NCI-H1930 (cell line): ENCODE results near the gene TCP1.
"Not testable (repeated sequence)": the region's sequence is repeated elsewhere in the genome, so short reads cannot be mapped to it uniquely, and the experiment has no call there.

Experiments
- DNase-seq, 2 experiments: peaks; one replicate each; lab custom pipeline; 2025; lab: John Stamatoyannopoulos, UW

Gene TCP1

GRCh38 chr6:159789377-159790148 is at the start of gene TCP1:
Gene TCP1, minus strand, starts transcription at chr6:159789602. Its CDS starts 134 bp downstream, at chr6:159789468.
- peak; percentile 94 to 95 for DNase-seq

GRCh38 chr6:159838020-159838744 is 48.8 kb upstream of the TCP1 start:
- no peak for DNase-seq

- DNase-seq: no peak
Measured at GRCh38 chr6:159837511-159837910, 48.1 kb upstream of the TCP1 start.

- no peak for DNase-seq
Measured at GRCh38 chr6:159836718-159837490, 47.5 kb upstream of the TCP1 start.

- DNase-seq: no peak
Measured at GRCh38 chr6:159833997-159834603, 44.7 kb upstream of the TCP1 start.

- no peak for DNase-seq
Measured at GRCh38 chr6:159833556-159833955, 44.2 kb upstream of the TCP1 start.

- DNase-seq: no peak
Measured at GRCh38 chr6:159832946-159833345, 43.5 kb upstream of the TCP1 start.

GRCh38 chr6:159831373-159831679 is 41.9 kb upstream of the TCP1 start:
- no peak for DNase-seq

- DNase-seq: no peak
Measured at GRCh38 chr6:159830501-159831372, 41.3 kb upstream of the TCP1 start.

GRCh38 chr6:159829526-159829925 is 40.1 kb upstream of the TCP1 start:
- no peak for DNase-seq

GRCh38 chr6:159828074-159828473 is 38.7 kb upstream of the TCP1 start:
- DNase-seq: no peak

- DNase-seq: no peak
Measured at GRCh38 chr6:159826968-159827647, 37.7 kb upstream of the TCP1 start.

GRCh38 chr6:159826004-159826403 is 36.6 kb upstream of the TCP1 start:
- no peak for DNase-seq

GRCh38 chr6:159824690-159825089 is 35.3 kb upstream of the TCP1 start:
- not testable (repeated sequence) for DNase-seq

GRCh38 chr6:159823953-159824352 is 34.6 kb upstream of the TCP1 start:
- DNase-seq: no peak

- DNase-seq: no peak
Measured at GRCh38 chr6:159821726-159822125, 32.3 kb upstream of the TCP1 start.

GRCh38 chr6:159821122-159821521 is 31.7 kb upstream of the TCP1 start:
- no peak for DNase-seq

- DNase-seq: no peak
Measured at GRCh38 chr6:159819932-159820640, 30.7 kb upstream of the TCP1 start.

GRCh38 chr6:159819098-159819497 is 29.7 kb upstream of the TCP1 start:
- no peak for DNase-seq
